Upper lobe of left lung (tissue), 4 donors: ENCODE results near the gene RAF1.

ENCODE experiments used
- EP300 ChIP-seq, 4 donors: sonication (generic); formaldehyde crosslinking; IDR thresholded peaks; one replicate each; pipeline ENCODE4 v1.5.1; 2017; ENCODE audit warnings: antibody characterized with exemption in 4 of 4, control low read depth in 2 of 4
- POLR2A ChIP-seq, 4 donors: fragments of 450-650 bp; IDR thresholded peaks; one replicate each; pipeline ENCODE4 v1.5.1; 2016 to 2017; ENCODE audit warnings: antibody characterized with exemption in 4 of 4, mild to moderate bottlenecking in 2 of 4
- POLR2AphosphoS5 ChIP-seq, 2 donors: sonication (generic); formaldehyde crosslinking; IDR thresholded peaks; one replicate each; pipeline ENCODE4 v1.5.1; 2017; ENCODE audit warnings: antibody characterized with exemption in 2 of 2
- TF ChIP-seq, protein P1 (sequence below), 6 experiments: fragments of 450-650 bp in 4 of 6; fragments of 200-600 bp in 2 of 6; sonication (generic) in 2 of 6; IDR thresholded peaks; one replicate each; pipeline ENCODE4 v1.5.1; 2016 to 2019; ENCODE audit warnings: antibody characterized with exemption in 6 of 6

DNA sequence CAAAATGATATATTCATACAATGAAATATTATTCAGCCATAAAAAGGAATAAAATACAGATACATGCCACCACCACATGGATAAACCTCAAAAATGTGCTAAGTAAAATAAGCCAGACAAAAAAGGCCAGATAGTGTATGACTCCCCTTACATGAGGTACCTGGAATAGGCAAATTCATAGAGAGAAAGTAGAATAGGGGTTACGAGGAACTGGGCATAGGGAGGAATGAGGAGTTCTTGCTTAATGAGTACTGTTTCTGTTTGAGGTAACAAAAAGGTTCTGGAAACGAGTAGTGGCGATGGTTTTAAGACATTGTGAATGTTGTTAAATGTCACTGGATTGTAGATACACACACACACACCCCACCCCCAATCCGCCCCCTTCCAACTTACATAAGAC lies 8.2 kb downstream of the RAF1 start:
- TF ChIP-seq, protein P1, sequence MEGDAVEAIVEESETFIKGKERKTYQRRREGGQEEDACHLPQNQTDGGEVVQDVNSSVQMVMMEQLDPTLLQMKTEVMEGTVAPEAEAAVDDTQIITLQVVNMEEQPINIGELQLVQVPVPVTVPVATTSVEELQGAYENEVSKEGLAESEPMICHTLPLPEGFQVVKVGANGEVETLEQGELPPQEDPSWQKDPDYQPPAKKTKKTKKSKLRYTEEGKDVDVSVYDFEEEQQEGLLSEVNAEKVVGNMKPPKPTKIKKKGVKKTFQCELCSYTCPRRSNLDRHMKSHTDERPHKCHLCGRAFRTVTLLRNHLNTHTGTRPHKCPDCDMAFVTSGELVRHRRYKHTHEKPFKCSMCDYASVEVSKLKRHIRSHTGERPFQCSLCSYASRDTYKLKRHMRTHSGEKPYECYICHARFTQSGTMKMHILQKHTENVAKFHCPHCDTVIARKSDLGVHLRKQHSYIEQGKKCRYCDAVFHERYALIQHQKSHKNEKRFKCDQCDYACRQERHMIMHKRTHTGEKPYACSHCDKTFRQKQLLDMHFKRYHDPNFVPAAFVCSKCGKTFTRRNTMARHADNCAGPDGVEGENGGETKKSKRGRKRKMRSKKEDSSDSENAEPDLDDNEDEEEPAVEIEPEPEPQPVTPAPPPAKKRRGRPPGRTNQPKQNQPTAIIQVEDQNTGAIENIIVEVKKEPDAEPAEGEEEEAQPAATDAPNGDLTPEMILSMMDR (IDR thresholded peaks at IDR 0.05): no peak
- TF ChIP-seq POLR2AphosphoS5 (IDR thresholded peaks at IDR 0.05) (no peak), EP300 (IDR thresholded peaks at IDR 0.05) (no peak), POLR2A (IDR thresholded peaks at IDR 0.05) (no peak)
